Immature natural killer cell (primary cell): Measurements from ENCODE around the gene ZNF784. TPM values are rescaled to one million over a fixed set of nuclear protein-coding genes. Genes with fewer than 3 reads are reported as not detected.

Experiments
- DNase-seq, 3 donors: peaks; one replicate each; pipeline ENCODE4 v3.0.0; 2022; ENCODE audit warnings: mixed read lengths in 1 of 3
- H3K27ac Mint-ChIP-seq, 6 donors: one replicate each; pipeline ENCODE4 v1.8.0; 2020; ENCODE audit warnings: mixed read lengths in 6 of 6, mild to moderate bottlenecking in 5 of 6, inconsistent platforms in 4 of 6, moderate library complexity in 3 of 6
- H3K27me3 Mint-ChIP-seq, 3 donors: one replicate each; pipeline ENCODE4 v1.8.0; 2020 to 2021; ENCODE audit warnings: low read depth in 3 of 3, mild to moderate bottlenecking in 3 of 3, mixed read lengths in 3 of 3, moderate library complexity in 3 of 3, inconsistent platforms in 1 of 3
- H3K36me3 Mint-ChIP-seq, 3 donors: one replicate each; pipeline ENCODE4 v1.8.0; 2020; ENCODE audit warnings: mixed read lengths in 3 of 3, inconsistent platforms in 2 of 3, mild to moderate bottlenecking in 2 of 3
- H3K4me1 Mint-ChIP-seq, 2 donors: one replicate each; pipeline ENCODE4 v1.8.0; 2020; ENCODE audit warnings: inconsistent platforms in 2 of 2, mild to moderate bottlenecking in 2 of 2, mixed read lengths in 2 of 2, moderate library complexity in 1 of 2
- H3K4me3 Mint-ChIP-seq, 5 donors: one replicate each; pipeline ENCODE4 v1.8.0; 2020; ENCODE audit warnings: mild to moderate bottlenecking in 5 of 5, mixed read lengths in 5 of 5, inconsistent platforms in 3 of 5, moderate library complexity in 3 of 5
- H3K9me3 Mint-ChIP-seq, 6 donors: one replicate each; pipeline ENCODE4 v1.8.0; 2020; ENCODE audit warnings: mild to moderate bottlenecking in 6 of 6, mixed read lengths in 6 of 6, inconsistent platforms in 4 of 6, moderate library complexity in 3 of 6
- polyA plus RNA-seq, 3 donors: library from polyadenylated mRNA; unstranded; fragments of 300-500 nt; fragmentation: Illumina TruSeq; gene quantifications; one replicate each; pipeline ENCODE4 v1.2.3, GENCODE V29; 2021

Gene ZNF784
- polyA plus RNA-seq, 3 donors from 2014 or later = 0.59 to 0.78 (median 0.62) TPM

DNA sequence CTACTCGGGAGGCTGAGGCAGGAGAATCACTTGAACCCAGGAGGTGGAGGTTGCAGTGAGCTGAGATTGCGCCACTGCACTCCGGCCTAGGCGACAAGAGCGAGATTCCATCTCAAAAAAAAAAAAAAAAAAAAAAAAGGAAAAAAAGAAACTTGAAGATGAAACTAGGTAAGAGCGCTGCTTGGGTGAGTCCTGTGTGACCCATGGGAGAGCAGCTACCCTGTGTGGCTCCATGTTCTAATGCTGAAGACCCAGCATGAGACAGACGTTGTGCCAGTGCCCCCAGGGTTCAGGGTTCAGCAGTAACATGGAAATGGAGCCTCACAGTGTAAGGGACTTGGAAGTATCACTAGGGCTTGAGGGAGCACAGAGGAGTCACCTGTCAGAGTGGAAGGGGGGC is 5.9 kb downstream of the ZNF784 start:
- H3K27me3 Mint-ChIP-seq = peaks cover 0 to 2% (median 0%) of the 10 kb centered on the region in 3 donors
- H3K4me1 Mint-ChIP-seq = peaks cover 9 to 16% of the 10 kb centered on the region in 2 donors
- no peak for DNase-seq
- peaks cover 0 to 6% (median 2%) of the 10 kb centered on the region in 3 donors for H3K36me3 Mint-ChIP-seq
- no peaks in the 10 kb centered on the region for H3K9me3 Mint-ChIP-seq
- H3K4me3 Mint-ChIP-seq = no peak overlapping the region
- peak overlapping the region in 1 of 6 donors; percentile 22 for H3K27ac Mint-ChIP-seq

DNA sequence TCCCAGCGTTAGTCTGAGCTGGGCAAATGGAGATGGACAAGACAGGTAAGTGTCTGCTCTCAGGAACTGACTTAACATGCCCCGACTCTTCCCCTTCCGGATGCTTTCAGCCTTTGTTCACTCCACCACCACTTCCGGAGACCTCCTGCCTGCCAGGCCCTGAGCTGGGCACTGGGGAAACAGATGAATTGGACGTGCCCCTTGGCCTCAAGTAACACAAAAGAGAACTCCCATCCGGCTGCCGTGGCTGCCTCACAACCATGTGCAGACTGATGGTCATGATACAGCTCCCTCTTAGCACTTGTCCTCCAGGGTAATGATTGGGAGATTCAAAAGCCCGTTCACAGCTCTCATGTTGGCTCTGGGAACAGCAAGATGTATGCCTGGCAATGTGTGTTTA is 6.9 kb downstream of the ZNF784 start:
- Mint-ChIP-seq H3K9me3 (no peaks in the 10 kb centered on the region), H3K36me3 (peaks cover 0 to 8% (median 7%) of the 10 kb centered on the region in 3 donors), H3K27me3 (peaks cover 0 to 2% (median 0%) of the 10 kb centered on the region in 3 donors), H3K4me3 (no peak overlapping the region), H3K27ac (no peak overlapping the region), H3K4me1 (peaks cover 10 to 19% of the 10 kb centered on the region in 2 donors)
- DNase-seq = no peak

DNA sequence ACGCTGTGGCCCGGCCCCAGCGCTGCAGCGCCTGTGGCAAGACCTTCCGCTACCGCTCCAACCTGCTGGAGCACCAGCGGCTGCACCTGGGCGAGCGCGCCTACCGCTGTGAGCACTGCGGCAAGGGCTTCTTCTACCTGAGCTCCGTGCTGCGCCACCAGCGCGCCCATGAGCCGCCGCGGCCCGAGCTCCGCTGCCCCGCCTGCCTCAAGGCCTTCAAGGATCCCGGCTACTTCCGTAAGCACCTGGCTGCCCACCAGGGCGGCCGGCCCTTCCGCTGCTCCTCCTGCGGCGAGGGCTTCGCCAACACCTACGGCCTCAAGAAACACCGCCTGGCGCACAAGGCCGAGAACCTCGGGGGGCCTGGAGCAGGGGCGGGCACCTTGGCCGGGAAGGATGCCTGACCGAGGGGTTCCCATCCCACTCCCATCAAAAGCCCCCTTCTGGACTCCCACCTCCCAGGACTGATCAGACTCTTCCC is 7.9 kb downstream of the ZNF784 start:
- no peak for DNase-seq
- Mint-ChIP-seq H3K4me3 (no peak overlapping the region), H3K27me3 (peaks cover 0 to 2% (median 2%) of the 10 kb centered on the region in 3 donors), H3K4me1 (peaks cover 15 to 29% of the 10 kb centered on the region in 2 donors), H3K36me3 (peaks cover 0 to 9% (median 7%) of the 10 kb centered on the region in 3 donors), H3K9me3 (no peaks in the 10 kb centered on the region), H3K27ac (no peak overlapping the region)

DNA sequence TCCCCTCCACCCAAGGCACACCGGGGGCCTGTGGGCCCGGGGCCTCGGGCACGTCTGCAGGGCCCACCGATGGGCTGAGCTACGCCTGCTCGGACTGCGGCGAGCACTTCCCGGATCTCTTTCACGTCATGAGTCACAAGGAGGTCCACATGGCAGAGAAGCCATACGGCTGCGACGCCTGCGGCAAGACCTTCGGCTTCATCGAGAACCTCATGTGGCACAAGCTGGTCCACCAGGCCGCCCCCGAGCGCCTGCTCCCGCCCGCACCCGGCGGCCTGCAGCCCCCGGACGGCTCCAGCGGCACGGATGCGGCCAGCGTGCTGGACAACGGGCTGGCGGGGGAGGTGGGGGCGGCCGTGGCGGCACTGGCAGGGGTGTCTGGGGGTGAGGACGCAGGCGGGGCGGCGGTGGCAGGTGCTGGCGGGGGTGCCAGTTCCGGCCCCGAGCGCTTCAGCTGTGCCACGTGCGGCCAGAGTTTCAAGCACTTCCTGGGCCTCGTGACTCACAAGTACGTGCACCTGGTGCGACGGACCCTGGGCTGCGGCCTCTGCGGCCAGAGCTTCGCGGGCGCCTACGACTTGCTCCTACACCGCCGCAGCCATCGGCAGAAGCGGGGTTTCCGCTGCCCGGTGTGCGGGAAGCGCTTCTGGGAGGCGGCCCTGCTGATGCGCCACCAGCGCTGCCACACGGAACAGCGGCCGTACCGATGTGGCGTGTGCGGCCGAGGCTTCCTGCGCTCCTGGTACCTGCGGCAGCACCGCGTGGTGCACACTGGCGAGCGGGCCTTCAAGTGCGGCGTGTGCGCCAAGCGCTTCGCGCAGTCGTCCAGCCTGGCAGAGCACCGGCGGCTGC is 8.6 kb downstream of the ZNF784 start:
- peaks cover 0 to 2% (median 2%) of the 10 kb centered on the region in 3 donors for H3K27me3 Mint-ChIP-seq
- H3K36me3 Mint-ChIP-seq = peaks cover 0 to 9% (median 7%) of the 10 kb centered on the region in 3 donors
- H3K4me1 Mint-ChIP-seq = peaks cover 20 to 36% of the 10 kb centered on the region in 2 donors
- H3K27ac Mint-ChIP-seq = no peak overlapping the region
- no peaks in the 10 kb centered on the region for H3K9me3 Mint-ChIP-seq
- no peak for DNase-seq
- H3K4me3 Mint-ChIP-seq = no peak overlapping the region

DNA sequence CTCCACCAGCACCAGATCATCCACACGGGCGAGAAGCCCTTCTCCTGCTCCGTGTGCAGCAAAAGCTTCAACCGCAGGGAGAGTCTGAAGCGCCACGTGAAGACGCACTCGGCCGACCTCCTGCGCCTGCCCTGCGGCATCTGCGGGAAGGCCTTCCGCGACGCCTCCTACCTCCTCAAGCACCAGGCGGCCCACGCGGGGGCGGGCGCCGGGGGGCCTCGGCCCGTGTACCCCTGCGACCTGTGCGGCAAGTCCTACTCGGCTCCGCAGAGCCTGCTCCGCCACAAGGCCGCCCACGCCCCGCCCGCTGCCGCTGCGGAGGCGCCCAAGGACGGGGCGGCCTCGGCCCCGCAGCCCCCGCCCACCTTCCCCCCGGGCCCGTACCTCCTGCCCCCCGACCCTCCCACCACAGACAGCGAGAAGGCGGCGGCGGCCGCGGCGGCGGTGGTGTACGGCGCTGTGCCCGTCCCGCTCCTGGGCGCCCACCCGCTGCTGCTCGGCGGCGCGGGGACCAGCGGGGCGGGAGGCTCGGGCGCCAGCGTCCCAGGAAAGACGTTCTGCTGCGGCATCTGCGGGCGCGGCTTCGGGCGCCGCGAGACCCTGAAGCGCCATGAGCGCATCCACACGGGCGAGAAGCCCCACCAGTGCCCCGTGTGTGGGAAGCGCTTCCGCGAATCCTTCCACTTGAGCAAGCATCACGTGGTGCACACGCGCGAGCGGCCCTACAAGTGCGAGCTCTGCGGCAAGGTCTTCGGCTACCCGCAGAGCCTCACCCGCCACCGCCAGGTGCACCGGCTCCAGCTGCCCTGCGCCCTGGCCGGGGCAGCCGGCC is 9.4 kb downstream of the ZNF784 start:
- Mint-ChIP-seq H3K9me3 (no peaks in the 10 kb centered on the region), H3K4me1 (peaks cover 17 to 32% of the 10 kb centered on the region in 2 donors), H3K27ac (no peak overlapping the region), H3K4me3 (no peak overlapping the region), H3K27me3 (peaks cover 0 to 4% (median 2%) of the 10 kb centered on the region in 3 donors), H3K36me3 (peaks cover 0 to 12% (median 7%) of the 10 kb centered on the region in 3 donors)
- DNase-seq = no peak

DNA sequence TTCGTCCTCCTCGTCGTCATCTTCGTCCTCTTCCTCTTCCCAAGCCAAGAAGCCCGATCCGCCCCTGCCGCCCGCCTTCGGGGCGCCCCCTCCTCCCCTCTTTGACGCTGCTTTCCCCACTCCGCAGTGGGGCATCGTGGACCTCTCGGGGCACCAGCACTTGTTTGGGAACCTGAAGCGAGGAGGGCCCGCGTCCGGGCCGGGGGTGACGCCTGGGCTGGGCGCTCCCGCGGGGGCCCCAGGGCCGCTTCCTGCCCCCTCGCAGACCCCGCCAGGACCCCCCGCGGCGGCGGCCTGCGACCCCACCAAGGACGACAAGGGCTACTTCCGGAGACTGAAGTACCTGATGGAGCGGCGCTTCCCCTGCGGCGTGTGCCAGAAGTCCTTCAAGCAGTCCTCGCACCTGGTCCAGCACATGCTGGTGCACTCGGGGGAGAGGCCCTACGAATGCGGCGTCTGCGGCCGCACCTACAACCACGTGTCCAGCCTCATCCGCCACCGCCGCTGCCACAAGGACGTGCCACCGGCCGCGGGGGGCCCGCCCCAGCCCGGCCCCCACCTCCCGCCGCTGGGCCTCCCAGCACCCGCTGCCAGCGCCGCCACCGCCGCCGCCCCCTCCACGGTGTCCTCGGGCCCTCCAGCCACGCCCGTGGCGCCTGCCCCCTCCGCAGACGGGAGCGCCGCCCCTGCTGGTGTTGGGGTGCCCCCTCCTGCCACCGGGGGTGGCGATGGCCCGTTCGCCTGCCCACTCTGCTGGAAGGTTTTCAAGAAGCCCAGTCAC is 10.2 kb downstream of the ZNF784 start:
- peaks cover 21 to 36% of the 10 kb centered on the region in 2 donors for H3K4me1 Mint-ChIP-seq

DNA sequence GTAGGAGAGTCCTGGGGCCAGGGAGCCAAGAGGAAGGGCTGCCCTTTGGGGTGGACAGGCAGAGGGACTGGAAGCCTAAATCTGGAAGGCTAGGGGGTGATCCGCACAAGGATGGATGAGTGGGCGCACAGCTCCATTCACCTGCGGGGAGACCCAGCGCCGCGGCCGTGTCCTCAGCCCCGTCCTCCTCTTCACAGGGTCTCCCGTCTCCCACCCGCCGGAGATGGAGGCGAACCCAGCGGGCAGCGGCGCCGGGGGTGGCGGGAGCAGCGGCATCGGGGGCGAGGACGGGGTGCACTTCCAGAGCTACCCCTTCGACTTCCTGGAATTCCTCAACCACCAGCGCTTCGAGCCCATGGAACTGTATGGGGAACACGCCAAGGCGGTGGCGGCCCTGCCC is 11.0 kb downstream of the ZNF784 start:
- no peak overlapping the region for H3K4me3 Mint-ChIP-seq
- H3K27me3 Mint-ChIP-seq = peaks cover 0 to 4% (median 2%) of the 10 kb centered on the region in 3 donors
- H3K9me3 Mint-ChIP-seq = no peaks in the 10 kb centered on the region
- DNase-seq = no peak
- peaks cover 3 to 12% (median 7%) of the 10 kb centered on the region in 3 donors for H3K36me3 Mint-ChIP-seq
- H3K4me1 Mint-ChIP-seq = peaks cover 25 to 43% of the 10 kb centered on the region in 2 donors
- H3K27ac Mint-ChIP-seq = no peak overlapping the region

More for the DNA sequence above, 10.2 kb downstream of the ZNF784 start:
- H3K27ac Mint-ChIP-seq = no peak overlapping the region
- H3K36me3 Mint-ChIP-seq = peaks cover 3 to 12% (median 7%) of the 10 kb centered on the region in 3 donors
- H3K27me3 Mint-ChIP-seq = peaks cover 0 to 4% (median 2%) of the 10 kb centered on the region in 3 donors
- DNase-seq = no peak
- no peaks in the 10 kb centered on the region for H3K9me3 Mint-ChIP-seq
- no peak overlapping the region for H3K4me3 Mint-ChIP-seq

DNA sequence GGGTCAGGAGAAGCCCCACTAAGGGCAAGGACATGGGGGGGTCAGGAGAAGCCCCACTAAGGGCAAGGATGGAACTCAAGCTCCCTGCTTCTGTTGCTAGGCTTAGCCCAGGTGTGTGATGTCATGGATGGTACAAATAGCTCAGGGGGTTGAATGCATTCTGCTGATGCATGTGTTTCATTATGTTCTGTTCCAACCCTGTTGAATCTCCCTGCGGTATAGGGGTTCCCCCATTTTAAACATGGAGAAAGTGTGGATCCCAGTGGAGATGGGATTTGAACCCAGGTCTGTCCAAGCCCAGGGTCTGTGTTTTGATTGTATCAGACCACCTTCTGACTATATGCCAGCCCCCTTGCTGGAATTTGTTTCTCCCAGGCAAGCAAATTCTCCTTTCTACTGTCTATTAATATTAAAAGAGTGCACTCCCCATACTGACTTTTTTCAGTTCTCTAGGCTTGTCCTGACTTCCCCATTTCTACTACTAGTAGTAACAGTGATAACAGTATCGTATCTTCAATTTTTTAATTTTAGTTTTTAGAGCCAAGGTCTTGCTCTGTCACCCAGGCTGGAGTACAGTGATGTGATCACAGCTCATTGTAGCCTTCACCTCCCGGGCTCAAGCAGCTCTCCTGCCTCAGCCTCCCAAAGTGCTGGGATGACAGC is 12.3 kb downstream of the ZNF784 start:
- Mint-ChIP-seq H3K4me1 (peaks cover 32 to 51% of the 10 kb centered on the region in 2 donors), H3K27me3 (peaks cover 0 to 4% (median under 1%) of the 10 kb centered on the region in 3 donors), H3K27ac (peak overlapping the region in 1 of 6 donors; percentile 26), H3K9me3 (peaks cover 0 to 2% (median 0%) of the 10 kb centered on the region in 6 donors), H3K4me3 (no peak overlapping the region), H3K36me3 (peaks cover 3 to 12% (median 8%) of the 10 kb centered on the region in 3 donors)
- DNase-seq = no peak

DNA sequence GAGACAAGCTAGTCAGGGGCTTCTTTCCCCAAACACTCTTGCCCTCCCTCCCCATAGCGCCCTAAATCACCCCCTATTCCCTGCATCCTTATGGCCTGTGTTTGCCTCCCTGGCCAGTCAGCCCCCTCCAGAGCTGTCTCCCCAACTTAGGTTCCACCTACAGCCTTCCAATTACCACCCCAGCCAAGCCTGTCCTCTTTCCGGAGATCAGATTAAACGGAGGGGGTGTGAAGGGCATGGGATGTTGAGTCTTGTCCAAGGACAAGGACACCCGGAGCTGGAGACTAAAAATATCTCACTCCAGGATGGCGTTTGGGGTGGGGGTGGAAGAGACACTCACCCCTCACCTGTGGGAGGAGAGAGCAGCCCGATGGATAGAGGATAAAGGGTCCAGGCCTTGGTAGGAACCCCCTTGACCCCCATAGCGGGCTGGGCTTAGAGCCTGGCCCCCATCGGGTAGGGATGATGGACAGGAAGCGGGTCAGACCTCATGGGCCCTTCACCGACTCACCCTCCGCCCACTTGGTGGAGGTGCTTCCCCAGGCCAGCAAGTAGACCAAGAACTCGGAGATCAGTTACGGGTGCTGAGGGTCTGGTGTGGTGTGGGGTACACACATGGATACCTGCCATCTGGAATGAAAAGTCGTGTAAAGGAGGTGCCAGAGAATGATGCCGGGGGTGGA is 12.9 kb downstream of the ZNF784 start:
- Mint-ChIP-seq H3K9me3 (peaks cover 0 to 2% (median 0%) of the 10 kb centered on the region in 6 donors), H3K36me3 (peaks cover 3 to 12% (median 8%) of the 10 kb centered on the region in 3 donors), H3K27ac (peak overlapping the region in 1 of 6 donors; percentile 26), H3K4me1 (peaks cover 39 to 58% of the 10 kb centered on the region in 2 donors), H3K27me3 (peaks cover 0 to 4% (median 0%) of the 10 kb centered on the region in 3 donors), H3K4me3 (no peak overlapping the region)
- no peak for DNase-seq

DNA sequence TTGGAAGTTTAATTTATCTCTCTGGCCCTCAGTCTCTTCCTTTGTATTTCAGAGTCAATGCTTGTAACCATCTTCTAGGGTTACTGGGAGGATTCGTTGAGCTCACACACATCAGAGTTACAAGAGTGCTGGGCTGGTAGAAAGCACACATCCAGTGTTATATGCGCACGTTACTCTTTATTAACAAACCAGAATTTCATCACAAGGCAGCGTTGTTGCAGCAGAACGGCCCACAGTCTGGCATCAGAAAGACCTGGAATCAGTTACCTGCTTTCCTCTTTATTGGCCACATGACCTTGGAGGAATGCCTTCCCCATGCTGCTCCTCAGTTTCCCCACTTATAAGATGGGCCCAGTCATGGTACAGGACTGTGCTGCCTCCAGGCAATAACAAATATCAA is 15.0 kb downstream of the ZNF784 start:
- H3K36me3 Mint-ChIP-seq = peaks cover 3 to 12% (median 8%) of the 10 kb centered on the region in 3 donors
- peaks cover 53 to 72% of the 10 kb centered on the region in 2 donors for H3K4me1 Mint-ChIP-seq
- H3K9me3 Mint-ChIP-seq = peaks cover 0 to 2% (median 0%) of the 10 kb centered on the region in 6 donors
- H3K27me3 Mint-ChIP-seq = peaks cover 5 to 19% (median 6%) of the 10 kb centered on the region in 3 donors
- no peak overlapping the region for H3K27ac Mint-ChIP-seq
- DNase-seq = no peak
- H3K4me3 Mint-ChIP-seq = no peak overlapping the region

DNA sequence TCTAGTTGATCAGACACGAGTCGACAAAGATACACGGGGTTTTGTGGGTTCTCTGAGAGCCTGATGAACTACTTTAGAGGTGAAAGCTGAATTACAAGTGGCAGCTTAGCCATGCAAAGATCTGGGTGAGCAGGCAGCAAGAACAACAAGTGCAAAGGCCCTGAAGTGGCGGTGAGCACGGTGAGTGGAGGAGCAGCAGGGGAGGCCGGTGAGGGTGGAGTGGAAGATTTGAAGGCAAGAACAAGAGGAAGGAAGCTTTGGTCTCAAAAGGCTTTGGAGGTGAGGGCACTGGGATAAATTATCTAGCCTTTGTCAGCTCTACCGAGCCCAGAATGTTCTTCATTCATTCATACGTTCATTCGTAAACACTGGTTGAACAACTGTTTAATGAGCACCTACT is 17.5 kb downstream of the ZNF784 start:
- Mint-ChIP-seq H3K4me1 (peaks cover 55 to 72% of the 10 kb centered on the region in 2 donors), H3K36me3 (peaks cover 3 to 4% (median 3%) of the 10 kb centered on the region in 3 donors), H3K4me3 (peak overlapping the region; percentile 95 to 98 (median 95)), H3K27ac (peak overlapping the region; percentile 46 to 99 (median 96)), H3K9me3 (peaks cover 0 to 2% (median 0%) of the 10 kb centered on the region in 6 donors), H3K27me3 (peaks cover 5 to 20% (median 6%) of the 10 kb centered on the region in 3 donors)
- no peak for DNase-seq

DNA sequence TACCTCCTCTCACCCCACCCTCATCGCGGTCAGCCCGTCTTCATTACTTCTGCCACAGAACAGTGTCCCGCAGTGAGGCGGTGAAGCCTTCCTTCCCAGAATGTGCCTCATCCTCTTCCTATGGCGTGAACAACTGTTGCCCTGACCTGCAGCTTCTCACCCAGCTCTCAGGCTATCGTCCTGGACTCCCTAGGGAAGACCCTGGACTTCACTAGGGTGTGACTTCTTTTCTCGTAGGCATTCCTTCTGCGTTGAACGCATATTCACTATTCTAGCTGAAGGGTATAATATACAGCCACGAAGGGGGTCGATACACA is 17.9 kb downstream of the ZNF784 start:
- H3K4me1 Mint-ChIP-seq = peaks cover 57 to 72% of the 10 kb centered on the region in 2 donors
- H3K9me3 Mint-ChIP-seq = peaks cover 0 to 2% (median 0%) of the 10 kb centered on the region in 6 donors
- H3K27ac Mint-ChIP-seq = peak overlapping the region; percentile 88 to 99 (median 98)
- no peak for DNase-seq
- peaks cover 3 to 4% (median 3%) of the 10 kb centered on the region in 3 donors for H3K36me3 Mint-ChIP-seq
- H3K27me3 Mint-ChIP-seq = peaks cover 5 to 18% (median 6%) of the 10 kb centered on the region in 3 donors
- peak overlapping the region; percentile 95 to 98 (median 95) for H3K4me3 Mint-ChIP-seq
